UCSD-AML1 (cell line): ENCODE data around the gene IER5L.
"Not testable (repeated sequence)": the region's sequence is repeated elsewhere in the genome, so short reads cannot be mapped to it uniquely, and the experiment has no call there.

Experiments used
- DNase-seq: peaks from one replicate; lab custom pipeline; 2025; ENCODE audit not compliant: unreplicated experiment; lab: John Stamatoyannopoulos, UW

The IER5L gene

GRCh38 chr9:129163198-129163670 lies 14.8 kb downstream of the IER5L start:
- not testable (repeated sequence) for DNase-seq

DNA sequence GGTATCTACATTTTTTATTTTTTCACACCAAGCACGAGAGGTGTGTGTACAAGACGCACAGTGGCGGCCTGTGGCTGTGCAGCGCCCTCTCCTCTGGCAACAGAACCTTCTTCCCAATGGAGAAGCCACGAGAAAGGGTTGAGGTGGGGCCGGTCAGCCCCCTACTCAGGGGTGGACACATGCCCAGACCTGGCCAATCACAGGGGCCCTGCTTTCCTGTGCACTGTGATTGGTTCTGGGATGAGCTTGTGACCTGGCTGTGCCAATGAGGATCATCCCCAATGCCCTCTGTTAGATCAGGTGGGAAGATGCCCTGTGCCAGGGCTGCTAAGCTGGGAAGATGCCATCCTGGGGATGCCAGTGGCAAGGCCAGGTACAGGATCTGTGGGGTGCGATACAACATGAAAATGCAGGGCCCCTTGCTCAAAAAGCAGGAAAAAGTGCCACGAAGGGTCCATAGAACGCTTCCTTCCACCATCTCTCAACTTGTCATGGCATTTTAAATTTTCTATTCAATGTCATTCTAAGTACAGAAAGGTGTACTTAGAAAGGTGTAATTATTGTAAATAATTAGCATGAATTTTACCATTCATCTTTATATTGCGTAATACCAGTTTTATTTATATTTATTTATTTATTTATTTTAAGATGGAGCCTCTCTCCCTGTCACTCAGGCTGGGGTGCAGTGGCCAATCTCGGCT lies 15.4 kb downstream of the IER5L start:
- no peak for DNase-seq

DNA sequence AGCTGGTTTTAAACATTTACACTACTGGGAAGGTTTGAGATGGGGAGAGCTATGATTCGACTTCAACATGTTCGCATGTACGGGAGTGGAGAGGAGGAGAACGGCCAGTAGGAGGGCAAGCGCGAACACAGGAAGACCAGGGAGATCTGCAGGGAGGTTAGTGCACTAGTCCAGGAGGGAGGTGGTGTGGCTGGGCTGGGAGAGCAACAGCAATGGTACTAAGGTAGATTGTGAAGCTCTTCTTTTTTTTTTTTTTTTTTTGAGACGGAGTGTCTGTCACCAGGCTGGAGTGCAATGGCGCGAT lies 16.6 kb downstream of the IER5L start:
- no peak for DNase-seq

DNA sequence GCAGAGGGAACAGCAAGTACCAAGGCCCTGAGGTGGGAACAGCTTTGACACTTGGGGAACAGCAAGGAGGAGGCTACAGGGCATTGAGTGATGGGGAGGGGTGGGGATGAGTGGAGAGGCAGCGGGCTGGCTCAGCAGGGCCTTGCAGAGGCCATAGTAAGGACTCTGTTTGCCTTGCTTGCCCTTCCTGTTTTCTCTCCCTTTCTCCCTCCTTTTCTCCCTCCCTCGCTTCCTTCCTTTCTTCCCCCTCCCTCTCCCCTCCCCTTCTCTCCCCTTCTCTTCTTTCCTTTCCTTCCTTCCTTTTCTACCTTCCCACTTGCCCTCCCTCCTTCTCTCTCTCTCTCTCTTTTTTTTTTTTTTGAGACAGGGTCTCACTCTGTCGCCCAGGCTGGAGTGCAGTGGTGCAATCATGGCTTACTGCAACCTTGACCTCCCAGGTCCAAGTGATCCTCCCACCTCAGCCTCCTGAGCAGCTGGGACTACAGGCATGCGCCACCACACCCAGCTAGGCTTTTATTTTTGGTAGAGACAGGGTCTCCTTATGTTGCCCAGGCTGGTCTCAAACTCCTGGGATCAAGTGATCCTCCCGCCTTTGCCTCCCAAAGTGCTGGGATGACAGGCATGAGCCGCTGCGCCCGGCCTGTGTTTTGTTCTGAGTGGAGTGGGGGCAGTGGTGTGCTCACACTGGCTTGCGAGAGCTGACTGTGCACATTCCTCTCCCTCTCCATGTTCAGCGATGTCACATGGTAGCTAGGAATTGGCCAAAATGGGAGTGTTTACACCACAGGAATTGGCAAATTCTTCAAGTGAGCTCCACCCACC lies 17.1 kb downstream of the IER5L start:
- no peak for DNase-seq

- DNase-seq: no peak
Measured at GRCh38 chr9:129156163-129156562, 21.9 kb downstream of the IER5L start.

GRCh38 chr9:129154866-129155477 lies 23.1 kb downstream of the IER5L start:
- DNase-seq: no peak

DNA sequence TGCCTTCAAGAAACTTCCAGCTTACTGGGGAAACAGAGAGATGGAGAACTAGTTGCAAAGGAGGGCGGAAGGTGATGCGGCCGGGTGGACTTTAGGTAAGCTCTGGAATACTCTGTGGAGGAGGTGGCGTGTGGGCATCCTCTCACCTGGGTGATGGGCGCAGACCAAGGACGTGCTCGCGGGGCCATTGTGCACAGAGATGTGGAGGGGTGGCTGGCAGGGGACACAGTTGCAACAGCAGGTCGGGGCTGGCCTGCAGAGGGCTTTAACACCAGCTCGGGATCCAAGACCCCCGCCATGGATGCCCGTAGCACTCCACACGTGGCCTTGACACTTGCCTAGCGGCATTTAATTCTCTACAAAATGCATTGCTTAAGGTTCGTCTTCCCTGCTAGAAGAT lies 26.6 kb downstream of the IER5L start:
- DNase-seq: no peak

GRCh38 chr9:129150672-129151211 lies 27.3 kb downstream of the IER5L start:
- DNase-seq: no peak

DNA sequence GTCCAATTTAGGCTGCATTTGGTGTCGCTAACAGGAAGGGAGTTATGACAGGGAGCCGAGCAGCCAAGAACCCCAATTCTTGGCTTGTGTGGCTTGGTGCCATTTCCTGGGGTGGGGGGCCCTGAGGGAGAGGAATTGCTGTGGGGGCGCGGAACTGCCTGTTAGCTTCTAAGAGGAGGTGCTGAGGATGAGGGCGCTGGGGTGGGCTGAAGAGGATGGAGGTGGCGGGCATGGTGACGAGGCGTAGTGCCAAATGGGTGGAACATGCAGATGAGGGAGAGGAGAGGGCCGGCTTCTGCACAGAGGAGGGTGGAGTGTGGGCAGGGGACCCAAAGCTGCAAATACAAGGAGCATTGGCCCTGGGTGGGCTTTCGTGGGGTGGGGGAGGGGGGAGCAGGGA lies 27.9 kb downstream of the IER5L start:
- DNase-seq: no peak

DNA sequence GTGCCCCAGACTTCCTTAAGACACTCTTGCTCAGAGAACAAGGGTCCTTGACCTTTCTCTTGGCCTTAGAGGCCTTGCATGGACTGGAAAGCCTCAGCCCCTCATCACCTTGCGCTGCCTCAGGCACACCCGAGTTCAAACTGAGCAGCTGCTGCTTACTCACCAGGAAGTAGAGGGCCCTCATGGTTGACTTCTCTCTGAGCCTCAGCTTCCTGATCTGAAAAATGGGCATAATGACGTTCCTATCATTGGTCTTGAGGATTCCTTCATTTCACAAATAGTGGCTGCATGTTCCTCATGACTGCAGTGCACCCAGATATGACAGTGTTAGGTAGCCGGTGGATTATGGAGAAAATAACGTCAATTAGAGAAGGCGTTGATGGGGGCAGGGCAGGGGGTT lies 28.6 kb downstream of the IER5L start:
- DNase-seq: no peak

DNA sequence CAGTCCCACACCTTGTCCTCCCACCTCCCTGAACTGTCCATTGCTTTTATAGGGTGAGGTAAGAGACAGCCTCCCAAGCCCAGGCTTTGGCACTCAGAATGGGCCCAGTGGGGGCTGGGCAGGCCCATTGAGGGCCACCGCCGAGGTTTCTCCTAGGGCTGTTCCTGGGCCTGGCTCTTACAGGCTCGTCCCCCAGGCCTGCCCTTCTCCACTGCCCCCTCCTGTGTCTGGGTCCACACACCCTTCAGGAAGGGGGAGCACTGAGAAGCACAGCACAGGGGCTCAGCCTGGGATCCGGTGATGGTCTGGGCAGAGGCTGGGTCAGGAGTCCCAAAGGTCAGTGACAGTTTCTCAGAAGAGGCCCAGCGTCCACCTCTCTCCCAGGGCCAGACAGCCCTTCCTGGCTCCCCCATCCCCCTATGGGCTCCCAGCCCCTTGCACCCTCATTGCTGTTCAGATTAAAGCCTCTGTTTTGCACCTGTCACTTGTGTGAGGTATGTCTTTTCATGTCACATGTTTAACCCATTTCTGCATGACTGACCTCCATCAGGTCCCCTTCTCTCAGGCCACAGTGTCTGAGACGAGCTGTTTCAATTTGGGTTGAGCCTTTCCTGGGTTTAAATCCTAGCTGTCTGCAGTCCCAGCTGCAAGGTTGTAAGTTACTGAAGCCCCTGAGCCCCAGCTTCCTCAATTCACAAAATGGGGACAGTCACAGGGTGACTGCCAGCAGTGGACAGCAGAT lies 29.4 kb downstream of the IER5L start:
- no peak for DNase-seq

DNA sequence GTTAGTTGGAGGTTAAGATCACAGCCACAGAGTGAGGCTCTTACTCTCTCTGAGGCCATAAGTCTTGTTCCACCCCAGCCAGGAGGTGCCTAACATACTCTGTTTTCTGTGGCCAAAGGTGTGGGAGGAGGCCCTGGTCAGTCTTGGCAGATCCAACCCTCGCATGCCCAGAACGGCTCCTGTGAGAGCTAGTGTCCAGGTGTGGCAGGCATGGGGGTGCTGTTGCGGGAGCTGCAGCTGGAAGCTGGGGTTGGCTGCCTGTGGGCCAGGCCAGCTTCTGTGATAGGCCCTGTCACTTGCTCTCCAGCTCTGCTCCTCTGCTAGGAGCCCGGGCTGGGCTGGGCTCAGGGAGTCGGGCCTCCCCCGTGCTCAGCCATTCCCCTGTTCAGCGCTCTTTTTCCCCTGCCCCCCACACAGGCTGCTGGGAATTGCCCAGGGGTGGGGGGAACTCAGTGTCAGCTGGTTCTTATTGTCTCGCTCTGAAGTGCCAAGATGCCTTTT lies 31.6 kb downstream of the IER5L start:
- DNase-seq: no peak

DNA sequence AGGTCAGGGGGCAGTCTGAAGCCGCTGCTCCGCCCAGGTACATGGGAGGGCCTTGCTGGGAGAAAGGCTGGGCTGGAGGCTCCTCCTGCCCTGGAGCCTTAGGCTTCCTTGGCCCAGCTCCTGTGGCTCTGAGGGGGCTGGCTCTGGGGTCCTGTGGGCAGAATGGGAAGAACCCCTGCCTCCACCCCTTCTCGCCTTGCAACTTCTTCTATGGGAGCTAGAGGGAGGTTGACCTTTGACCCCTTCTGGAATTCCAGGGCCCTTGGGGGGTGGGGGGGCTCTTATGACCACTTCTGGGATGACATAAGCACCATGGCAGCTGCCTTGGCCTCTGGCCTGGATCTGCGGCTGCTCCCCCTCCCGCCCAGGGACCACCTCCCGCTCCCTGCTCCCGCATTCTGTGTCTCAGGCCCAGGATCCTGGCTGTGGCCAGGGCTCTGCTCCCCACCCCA lies 32.2 kb downstream of the IER5L start:
- DNase-seq: no peak

GRCh38 chr9:129145316-129145715 lies 32.7 kb downstream of the IER5L start:
- DNase-seq: no peak

- DNase-seq: peak; percentile 83
Measured at GRCh38 chr9:129143031-129143927, 34.8 kb downstream of the IER5L start.

DNA sequence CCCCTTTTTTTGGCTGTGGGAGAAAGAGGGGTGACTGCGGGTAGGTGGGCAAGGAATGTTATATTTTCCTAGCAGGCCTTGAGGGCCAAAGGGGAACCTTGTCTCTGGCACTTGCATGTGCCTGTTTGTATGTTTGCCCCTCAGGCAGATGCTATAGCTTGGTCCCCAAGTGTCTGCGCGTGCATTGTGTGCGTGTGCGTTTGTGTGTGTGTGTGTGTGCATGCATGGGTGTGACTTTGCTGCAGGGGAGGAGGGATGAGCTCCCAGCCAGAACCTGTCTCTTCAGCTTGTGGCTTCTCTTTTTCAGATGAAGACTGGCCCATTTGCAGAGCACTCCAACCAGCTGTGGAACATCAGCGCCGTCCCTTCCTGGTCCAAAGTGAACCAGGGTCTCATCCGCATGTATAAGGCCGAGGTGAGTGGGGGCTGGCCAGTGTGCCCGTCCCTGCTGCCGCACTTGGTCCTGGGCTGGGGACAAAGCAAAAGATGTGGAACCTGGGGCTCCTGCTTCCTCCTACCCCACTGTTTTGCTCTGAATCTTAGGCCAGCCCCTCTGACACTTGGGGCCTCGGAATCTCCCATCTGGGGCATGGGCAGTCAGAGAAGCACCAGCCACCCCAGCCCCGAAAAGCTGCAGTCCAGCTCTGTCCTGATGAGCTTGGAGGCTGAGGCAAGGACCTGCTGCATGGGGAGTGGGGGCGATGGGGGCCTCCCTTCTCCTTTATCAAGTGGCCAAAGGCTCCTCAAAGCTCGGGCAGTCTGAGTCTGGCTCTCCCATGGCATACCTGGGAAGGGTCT lies 35.7 kb downstream of the IER5L start:
- DNase-seq: no peak

- DNase-seq: peak; percentile 73
Measured at GRCh38 chr9:129141066-129142041, 36.7 kb downstream of the IER5L start.
